Head of caudate nucleus (tissue), 42 donors: ENCODE results near the gene NQO2.
A peak's percentile ranks its signal among the peaks of the same experiment; 100 is the strongest.
"Not testable (repeated sequence)": the region's sequence is repeated elsewhere in the genome, so short reads cannot be mapped to it uniquely, and the experiment has no call there.

Experiments
- DNase-seq, 42 donors: peaks; one replicate each; pipeline versions ENCODE4 v3.0.0 to v3.0.0-alpha.2; 2020 to 2021; ENCODE audit warnings: mixed read lengths in 7 of 42
- intact Hi-C: fragments of 100-400 bp; cut with DNase I; formaldehyde crosslinking; loops from one replicate; pipeline ENCODE4 v1.15.0; 2022

NQO2 gene

DNA sequence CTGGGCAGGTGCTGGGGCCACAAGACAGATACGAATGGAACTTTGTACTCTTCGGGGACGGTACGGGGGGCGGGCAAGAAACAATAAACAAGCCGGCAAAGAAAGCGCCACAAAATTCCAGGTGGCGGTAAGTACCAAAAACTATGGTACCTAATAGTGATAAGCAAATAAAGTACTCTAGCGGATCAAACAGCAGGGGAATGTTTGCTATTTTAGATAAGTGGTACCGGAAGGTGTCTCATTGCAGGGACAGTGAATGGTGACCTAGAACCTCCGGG is 53.5 kb downstream of the NQO2 start:
- intact Hi-C loops, result loop anchor here (10.0 kb wide), 1 partner anchor 278 kb away; no protein-coding TSS in a partner anchor
- no peak for DNase-seq

DNA sequence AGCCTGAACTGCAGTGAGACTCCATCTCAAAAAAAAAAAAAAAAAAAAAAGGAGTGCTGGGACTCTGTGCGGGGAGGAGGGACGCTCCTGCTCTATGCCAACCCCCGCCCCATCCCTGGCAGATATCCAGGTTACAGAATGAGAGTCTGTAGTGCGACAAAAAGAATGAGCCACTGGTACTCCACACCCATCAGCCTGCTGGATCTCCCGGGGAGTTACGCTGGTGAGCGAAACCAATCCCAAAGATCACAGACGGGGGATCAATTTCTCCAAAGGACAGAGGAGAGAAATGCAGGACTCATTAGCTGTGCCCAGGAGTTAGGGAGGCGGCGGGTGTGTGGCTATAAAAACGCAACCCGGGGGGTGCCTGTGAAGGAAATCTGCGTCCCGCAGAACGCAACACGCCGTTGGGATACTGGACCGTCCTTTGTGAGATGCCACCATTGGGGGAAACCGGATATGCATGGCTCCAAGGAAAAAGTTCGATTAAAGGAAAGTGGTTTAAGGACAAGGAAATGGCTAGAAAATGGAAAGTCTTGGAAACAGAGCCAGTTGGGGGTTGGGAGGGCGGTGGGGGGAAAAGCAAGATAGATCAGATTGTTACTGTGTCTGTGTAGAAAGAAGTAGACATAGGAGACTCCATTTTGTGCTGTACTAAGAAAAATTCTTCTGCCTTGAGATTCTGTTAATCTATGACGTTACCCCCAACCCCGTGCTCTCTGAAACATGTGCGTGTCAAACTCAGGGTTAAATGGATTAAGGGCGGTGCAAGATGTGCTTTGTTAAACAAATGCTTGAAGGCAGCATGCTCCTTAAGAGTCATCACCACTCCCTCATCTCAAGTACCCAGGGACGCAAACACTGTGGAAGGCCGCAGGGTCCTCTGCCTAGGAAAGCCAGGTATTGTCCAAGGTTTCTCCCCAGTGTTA is 54.8 kb downstream of the NQO2 start:
- intact Hi-C loops, result loop anchor here (5.0 to 10.0 kb wide), 2 partner anchors 207 to 280 kb away; no protein-coding TSS in a partner anchor
- peak in 28 of 42 donors; percentile 27 to 82 (median 52) for DNase-seq

DNA sequence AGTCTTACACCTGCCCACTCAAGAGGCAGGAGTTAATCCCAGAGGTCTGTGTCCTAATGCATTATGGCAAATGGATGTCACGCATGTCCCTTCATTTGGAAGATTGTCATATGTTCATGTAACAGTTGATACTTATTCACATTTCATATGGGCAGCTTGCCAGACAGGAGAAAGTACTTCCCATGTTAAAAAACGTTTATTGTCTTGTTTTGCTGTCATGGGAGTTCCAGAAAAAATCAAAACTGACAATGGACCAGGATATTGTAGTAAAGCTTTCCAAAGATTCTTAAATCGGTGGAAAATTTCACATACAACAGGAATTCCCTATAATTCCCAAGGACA is 55.4 kb downstream of the NQO2 start:
- intact Hi-C loops, result loop anchor here (5.0 to 10.0 kb wide), 2 partner anchors 208 to 280 kb away; no protein-coding TSS in a partner anchor

DNA sequence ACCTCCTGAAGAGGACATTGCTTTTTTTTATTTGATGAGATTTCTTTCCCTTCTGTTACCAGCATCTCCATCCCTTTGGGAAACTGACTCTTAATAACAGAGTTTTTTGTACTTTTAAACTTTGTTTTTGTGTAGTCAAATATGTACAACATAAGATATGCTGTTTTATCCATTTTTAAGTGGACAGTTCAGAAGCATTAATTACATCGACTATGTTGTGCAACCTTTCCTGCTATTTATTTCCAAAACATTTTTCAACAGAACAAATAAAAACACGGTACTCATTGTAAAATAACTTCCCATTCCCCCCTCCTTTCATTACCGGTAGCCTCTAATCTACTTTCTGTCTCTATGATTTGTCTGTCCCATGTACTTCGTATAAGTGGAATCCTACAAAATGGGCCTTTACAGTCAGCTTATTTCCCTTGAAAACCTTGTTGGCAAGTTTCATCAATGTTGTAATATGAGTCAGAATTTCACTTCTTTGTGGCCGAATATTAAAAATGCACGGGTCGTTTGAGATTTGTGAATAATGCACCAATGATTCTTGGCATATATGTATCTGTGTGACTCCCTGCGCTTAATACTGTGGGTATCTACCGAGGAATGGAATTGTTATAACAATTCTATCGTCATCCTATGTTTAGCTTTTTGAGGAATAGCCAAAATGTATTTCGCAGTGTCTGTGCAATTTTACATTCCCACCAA is 57.5 kb downstream of the NQO2 start:
- intact Hi-C loops, result loop anchor here (2.0 to 10.0 kb wide), 3 partner anchors 60 to 282 kb away; no protein-coding TSS in a partner anchor
- no peak for DNase-seq

More for the DNA sequence above, 55.4 kb downstream of the NQO2 start:
- DNase-seq, result not testable (repeated sequence)

DNA sequence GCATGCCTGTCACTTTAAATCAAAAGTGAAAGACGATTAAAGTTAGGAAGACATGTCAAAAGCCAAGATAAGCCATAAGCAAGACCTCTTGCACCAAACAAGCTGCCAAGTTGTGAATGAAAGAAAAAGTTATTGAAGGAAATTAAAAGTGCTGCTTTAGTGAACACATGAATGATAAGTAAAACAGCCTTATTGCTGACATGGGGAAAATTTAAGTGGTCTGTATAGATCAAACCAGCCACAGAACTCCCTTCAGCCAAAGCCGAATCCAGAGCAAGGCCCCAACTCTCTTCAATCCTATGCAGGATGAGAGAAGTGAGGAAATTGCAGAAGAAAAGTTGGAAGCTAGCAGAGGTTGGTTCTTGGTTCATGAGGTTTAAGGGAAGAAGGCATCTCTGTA is 59.3 kb downstream of the NQO2 start:
- DNase-seq, result no peak
- intact Hi-C loops, result loop anchor here (5.0 to 10.0 kb wide), 2 partner anchors 212 to 284 kb away; no protein-coding TSS in a partner anchor

DNA sequence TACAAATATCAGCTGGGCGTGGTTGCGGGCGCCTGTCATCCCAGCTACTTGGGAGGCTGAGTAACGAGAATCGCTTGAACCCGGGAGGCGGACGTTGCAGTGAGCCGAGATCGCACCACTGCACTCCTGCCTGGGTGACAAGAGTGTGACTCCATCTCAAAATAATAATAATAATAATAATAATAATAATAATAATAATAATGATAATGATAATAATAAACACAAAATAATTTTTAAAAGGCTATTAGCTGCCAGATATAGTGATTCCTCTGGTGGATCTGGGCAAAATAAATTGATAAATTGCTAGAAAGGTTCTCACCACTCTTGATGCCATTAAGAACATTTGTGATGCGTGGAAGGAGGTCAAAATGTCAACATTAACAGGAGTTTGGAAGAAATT is 60.4 kb downstream of the NQO2 start:
- intact Hi-C loops, DNase-seq: not testable (repeated sequence)

DNA sequence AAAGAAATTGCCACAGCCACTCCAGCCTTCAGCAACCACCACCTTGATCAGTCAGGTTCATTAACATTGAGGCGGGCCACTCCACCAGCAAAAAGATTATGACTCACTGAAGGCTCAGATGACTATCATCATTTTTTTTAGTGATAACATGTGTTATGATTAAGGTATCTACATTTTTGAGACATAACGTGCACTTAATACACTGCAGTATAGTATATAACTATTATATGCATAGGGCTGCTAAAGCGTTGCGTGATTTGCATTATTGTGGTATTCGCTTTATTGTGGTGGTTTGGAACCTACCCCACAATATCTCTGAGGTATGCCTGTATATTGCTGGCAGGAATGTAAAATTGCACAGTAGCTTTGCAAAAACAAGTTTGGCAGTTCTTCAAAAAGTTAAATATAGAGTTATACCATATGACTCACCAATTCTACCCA is 61.8 kb downstream of the NQO2 start:
- intact Hi-C loops, result no loop called here
- no peak for DNase-seq

DNA sequence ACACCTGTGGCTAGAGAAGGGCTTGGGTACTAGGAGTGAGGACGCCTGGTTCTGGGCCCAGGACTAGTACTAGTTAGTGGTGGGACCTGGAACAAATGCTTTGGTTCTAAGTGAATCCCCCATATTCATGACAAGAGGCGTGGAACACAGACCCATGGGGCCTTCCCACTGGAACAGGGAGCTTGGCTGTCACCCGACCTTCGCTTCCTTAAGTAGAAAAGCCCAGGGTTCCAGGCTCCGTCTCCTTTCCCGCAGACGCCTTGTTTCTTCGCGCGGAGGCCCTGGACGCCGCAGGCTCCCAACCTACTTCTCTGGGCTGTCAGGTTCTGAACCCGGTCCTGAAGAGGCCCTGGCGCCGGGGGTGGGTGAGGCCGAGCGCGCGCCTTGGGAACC is 63.6 kb downstream of the NQO2 start:
- not testable (repeated sequence) for DNase-seq

DNA sequence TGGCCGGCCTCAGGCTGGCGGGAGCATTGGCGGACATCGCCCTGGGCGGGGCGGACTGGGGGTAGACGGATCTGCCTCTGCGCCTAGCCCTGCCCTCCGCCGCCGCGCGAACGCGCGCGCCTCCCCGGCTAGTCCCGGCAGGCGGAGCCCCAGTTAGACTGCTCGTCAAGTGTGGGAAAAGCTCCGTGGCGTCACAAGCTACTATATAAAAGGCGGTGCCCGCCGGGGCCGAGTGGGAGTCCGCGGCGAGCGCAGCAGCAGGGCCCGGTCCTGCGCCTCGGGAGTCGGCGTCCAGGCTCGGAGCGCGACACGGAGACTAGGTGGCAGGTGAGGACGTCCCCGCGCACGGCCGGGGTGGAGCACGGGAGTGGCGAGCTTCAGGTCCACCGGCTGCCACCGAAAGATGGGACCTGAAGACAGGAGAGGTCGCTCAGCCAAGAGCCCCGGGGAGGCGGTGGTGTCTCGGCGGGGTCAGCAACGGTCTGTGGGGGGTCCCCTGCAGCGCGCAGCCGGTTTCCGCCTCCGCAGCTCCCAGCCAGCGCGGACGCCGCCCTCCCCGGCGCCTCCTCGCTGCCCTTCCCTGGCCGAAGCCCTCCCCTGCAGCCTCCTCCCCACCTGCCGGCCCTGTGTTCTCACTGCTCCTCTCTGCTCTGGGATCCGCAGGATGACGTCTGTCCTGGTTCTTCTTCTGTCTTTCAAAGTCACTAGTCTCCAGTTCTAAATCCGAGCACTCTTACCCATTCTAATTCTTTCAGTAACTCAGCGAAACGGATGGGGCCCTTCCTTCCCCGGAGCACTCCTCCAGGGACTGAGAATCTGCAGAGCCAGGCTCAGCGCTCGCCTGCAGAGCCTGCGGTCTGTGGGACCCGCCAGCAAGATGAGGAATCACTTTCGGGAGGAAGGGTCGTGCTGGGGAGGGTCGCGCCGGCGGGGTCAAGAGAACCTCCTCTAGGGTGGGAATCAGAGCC is 64.3 kb downstream of the NQO2 start:
- intact Hi-C loops, result no loop called here
- peak; percentile 81 to 98 (median 94) for DNase-seq

More for the DNA sequence above, 63.6 kb downstream of the NQO2 start:
- intact Hi-C loops, result not testable (repeated sequence)

DNA sequence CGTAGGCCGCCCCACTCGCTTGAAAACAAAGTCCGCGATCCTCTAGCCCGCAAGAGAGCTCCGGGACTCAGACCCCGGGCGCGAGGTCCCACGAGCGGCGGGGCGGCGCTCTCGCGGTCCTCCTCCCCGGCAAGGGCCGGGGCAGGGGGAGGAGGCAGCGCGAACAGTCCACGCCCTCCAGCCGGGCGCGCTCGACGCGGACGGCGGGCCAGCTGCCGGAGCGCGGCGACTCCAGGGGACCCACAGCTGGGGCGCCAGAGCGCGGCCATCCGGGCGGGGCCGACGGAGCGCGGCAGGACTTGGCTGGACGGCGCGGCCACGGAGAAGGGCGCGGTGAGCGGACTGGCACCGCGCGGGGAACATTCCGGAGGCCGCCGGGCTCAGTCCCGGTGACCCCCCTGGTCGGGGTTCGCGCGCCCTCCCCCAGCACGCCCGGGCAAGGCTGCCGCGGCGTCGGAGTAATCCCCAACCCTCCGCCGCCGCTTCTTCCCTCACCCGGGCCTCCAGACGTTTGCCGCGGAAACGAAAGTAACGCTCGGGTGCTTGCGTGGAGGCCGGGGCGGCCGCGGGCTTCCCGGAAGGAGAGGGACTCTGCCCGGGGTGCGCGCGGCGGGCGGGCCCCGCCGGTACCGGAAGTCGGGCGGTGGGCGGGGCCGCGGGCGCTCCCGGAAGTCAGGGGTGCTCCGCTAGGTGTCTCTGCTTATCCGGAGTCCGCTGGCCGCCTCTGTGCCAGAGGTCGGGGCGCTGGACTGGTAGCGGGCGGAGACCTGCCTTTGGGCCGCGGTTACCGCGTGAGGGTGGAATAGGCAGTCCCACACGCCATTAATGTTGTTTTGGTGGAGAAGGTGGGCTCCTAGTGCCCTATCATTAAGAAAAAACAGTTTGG is 68.9 kb downstream of the NQO2 start, which contains the start of gene RIPK1:
Gene RIPK1, plus strand, starts transcription at position 166 of the 886 bp plus-strand sequence. CDS start 8,330 bp downstream, outside the sequence.
- peak; percentile 79 to 98 (median 95) for DNase-seq
- intact Hi-C loops, result no loop called here
